D721Med (cell line): ENCODE data around the gene CHST11.

Experiments
- DNase-seq: peaks from one replicate; pipeline ENCODE4 v3.0.0; 2011; ENCODE audit warnings: low spot score; ENCODE audit not compliant: insufficient read length
- FAIRE-seq: peaks from 2 replicates; lab custom pipeline; 2011; peaks lifted over from hg19 to GRCh38; lab: Jason Lieb, UNC
- TF ChIP-seq, protein P1 (sequence below): IDR thresholded peaks from 2 replicates; pipeline ENCODE4 v1.5.1; 2012; ENCODE audit warnings: mild to moderate bottlenecking, control low read depth; ENCODE audit not compliant: insufficient read depth; ENCODE audit errors: missing control alignments

The CHST11 gene

DNA sequence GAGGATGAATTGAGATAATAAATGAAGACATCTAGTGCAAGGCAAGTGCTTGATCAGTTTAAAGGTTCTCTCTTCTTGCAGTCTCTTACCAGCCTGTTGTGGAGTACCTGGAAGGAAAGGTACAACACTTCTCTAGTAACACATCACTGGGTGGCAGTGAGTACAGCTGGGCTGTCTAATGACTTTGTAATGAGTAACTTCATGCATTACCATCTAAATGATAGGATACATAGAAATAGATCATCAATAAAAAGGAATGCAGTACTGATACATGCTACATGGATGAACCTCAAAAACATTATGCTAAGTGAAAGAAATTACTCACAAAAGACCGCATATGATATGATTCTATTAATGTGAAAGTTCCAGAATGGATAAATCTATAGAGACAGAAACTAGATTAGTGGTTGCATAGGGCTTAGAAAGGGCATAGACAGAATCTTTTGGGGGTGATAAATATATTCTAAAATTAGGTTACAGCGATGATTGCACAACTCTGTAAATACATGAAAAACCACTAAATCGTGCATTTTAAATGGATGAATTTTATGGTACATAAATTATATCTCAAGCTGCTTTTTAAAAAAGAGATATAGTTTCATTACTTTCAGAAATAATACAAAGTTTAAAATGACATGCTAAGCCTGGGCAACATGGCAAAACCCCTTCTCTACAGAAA lies 224.4 kb downstream of the CHST11 start:
- DNase-seq = no peak
- FAIRE-seq = no peak
- TF ChIP-seq, protein P1, sequence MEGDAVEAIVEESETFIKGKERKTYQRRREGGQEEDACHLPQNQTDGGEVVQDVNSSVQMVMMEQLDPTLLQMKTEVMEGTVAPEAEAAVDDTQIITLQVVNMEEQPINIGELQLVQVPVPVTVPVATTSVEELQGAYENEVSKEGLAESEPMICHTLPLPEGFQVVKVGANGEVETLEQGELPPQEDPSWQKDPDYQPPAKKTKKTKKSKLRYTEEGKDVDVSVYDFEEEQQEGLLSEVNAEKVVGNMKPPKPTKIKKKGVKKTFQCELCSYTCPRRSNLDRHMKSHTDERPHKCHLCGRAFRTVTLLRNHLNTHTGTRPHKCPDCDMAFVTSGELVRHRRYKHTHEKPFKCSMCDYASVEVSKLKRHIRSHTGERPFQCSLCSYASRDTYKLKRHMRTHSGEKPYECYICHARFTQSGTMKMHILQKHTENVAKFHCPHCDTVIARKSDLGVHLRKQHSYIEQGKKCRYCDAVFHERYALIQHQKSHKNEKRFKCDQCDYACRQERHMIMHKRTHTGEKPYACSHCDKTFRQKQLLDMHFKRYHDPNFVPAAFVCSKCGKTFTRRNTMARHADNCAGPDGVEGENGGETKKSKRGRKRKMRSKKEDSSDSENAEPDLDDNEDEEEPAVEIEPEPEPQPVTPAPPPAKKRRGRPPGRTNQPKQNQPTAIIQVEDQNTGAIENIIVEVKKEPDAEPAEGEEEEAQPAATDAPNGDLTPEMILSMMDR = no peak

DNA sequence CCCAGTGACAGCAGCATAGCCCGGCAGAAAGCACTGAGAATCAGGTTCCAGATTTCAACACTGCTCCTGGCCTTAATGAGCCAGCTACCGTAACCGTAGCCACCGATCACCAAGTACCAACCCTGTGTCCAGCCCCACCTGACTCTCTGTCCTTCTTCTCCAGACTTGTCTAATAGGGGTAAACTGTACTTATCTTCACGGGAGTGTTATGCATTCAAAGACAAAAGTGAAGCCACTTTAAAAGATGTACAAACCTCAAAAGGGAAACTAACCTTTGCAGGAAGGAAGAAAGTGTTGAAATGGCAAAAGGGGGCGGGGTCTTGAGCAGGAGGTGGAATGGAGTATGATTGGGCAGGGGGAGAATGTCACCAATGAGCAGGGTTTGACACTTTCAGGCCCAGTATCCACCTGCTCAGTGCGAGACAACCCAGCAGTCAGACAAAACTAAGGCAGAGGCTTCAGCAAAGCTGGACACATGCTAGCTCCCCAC lies 226.1 kb downstream of the CHST11 start:
- no peak for FAIRE-seq
- TF ChIP-seq, protein P1 = no peak
- no peak for DNase-seq

DNA sequence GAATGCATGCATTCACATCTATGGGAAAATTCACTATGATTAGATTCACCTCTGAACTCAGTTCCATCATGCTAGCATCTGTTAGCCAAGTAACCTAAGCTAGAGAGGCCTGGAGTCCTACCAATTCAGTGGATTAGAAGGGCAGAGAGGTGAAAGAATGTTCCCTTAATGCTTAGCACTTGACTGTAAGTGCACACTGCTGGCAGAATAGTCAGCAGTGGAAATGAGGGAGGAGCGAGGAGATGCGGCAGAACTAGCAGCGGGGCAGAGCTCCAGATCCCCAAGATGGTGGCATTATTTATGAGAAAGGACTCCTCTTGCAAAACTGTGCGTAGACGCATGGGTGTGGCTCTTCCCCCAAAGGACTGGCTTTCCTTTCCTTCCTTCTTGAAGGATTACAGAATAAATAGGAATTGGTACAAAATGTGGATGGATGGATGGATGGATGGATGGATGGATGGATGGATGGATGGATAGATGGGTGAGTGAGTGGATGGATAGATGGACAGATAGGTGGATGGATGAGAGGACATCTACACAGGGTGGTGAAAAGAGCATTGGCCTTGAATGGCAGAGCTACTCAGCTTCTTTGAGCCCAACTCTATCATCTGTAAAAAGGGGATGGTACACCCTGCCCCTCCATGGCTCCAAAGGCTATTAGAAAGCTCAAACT lies 227.2 kb downstream of the CHST11 start:
- DNase-seq (no peak), FAIRE-seq (no peak)
- TF ChIP-seq, protein P1 = no peak

DNA sequence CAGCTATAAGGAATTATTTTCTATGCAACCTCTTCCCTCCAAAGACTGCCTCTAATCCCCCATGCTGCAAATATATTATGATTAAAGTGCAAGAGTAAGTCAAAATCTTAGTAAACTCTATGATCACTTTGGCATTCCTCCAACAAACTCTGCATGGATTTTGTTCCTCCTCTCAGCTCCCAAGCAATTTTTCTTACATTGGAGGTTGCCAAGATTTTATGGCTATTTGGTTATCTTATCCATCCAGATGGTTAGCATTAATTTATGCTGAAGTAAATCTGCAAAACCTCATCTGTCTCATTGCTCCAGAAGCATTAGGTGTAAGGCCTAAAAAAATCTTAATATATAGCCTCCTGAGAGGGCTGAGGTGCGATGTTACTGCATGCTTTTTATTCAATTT lies 228.1 kb downstream of the CHST11 start:
- DNase-seq (no peak), FAIRE-seq (no peak)

DNA sequence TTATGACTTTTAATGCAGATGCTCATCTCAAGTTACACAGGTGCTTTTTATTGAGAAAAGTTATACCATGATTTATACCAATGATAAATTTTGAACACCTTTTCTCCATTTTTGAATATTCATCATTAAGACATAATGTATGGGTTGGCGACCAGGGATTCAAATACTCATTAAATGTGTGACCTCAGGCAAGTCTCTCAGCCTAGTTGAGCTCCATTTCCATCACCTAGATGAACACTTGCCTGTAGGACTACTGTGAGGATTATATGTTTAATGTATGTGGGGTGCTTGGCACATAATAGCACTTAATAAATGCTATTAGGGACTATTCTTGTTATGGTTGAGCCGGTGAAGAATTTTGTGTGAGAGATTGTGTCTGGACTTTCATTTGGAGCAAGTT lies 228.6 kb downstream of the CHST11 start:
- TF ChIP-seq, protein P1 = no peak
- FAIRE-seq (no peak), DNase-seq (no peak)

More for the DNA sequence above, 228.1 kb downstream of the CHST11 start:
- TF ChIP-seq, protein P1 = no peak

DNA sequence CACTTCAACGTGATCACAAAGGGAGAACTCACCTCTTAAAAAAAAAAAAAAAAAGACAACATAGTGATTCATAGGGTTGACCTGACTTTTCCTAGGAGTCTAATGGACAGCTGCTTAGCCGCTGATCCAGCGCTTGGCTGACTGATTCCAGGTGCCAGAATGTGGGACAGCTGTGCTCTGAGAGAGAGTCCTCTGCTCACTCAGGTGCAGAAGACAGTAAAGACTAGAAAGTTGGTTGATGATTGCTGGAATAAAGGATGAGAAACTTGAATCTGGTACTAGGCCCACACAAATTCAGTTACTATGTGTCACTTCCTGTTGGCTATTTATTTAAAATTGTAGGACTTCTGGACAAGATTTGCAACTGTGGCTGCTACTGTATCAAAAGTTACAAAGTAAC lies 229.4 kb downstream of the CHST11 start:
- FAIRE-seq (no peak), DNase-seq (no peak)
- TF ChIP-seq, protein P1 = no peak
